Measurements from ENCODE around the gene GLRB.

GLRB gene

GRCh38 chr4:157195374-157195773 lies 119.4 kb downstream of the GLRB start:
- in situ Hi-C loops (cut with MboI; ENCODE audit: low sequenced_read_pairs, unreplicated experiment) = no loop called here
- no peak for DNase-seq (ENCODE audit: low spot score)
- no peak for TF ChIP-seq CTCF (IDR thresholded peaks at IDR 0.05; ENCODE audit: borderline replicate concordance, control extremely low read depth, extremely low read depth, insufficient read depth, missing control alignments)

GRCh38 chr4:157196046-157196445 lies 120.1 kb downstream of the GLRB start:
- DNase-seq (ENCODE audit: low spot score) = no peak
- TF ChIP-seq CTCF (IDR thresholded peaks at IDR 0.05; ENCODE audit: borderline replicate concordance, control extremely low read depth, extremely low read depth, insufficient read depth, missing control alignments) = no peak
- in situ Hi-C loops (cut with MboI; ENCODE audit: low sequenced_read_pairs, unreplicated experiment) = no loop called here

GRCh38 chr4:157204634-157205244 lies 128.8 kb downstream of the GLRB start:
- peak; percentile 57 for DNase-seq (ENCODE audit: low spot score)
- TF ChIP-seq CTCF (IDR thresholded peaks at IDR 0.05; ENCODE audit: borderline replicate concordance, control extremely low read depth, extremely low read depth, insufficient read depth, missing control alignments) = peak; percentile 56
- in situ Hi-C loops (cut with MboI; ENCODE audit: low sequenced_read_pairs, unreplicated experiment) = no loop called here

- DNase-seq (ENCODE audit: low spot score) = peak; percentile 16
- in situ Hi-C loops (cut with MboI; ENCODE audit: low sequenced_read_pairs, unreplicated experiment) = no loop called here
Measured at GRCh38 chr4:157217708-157218107, 141.8 kb downstream of the GLRB start.

GRCh38 chr4:157219711-157220370 lies 143.9 kb downstream of the GLRB start:
- in situ Hi-C loops (cut with MboI; ENCODE audit: low sequenced_read_pairs, unreplicated experiment) = loop anchor here (10.0 kb wide), 1 partner anchor 755 kb away; no protein-coding TSS in a partner anchor
- TF ChIP-seq CTCF (IDR thresholded peaks at IDR 0.05; ENCODE audit: borderline replicate concordance, control extremely low read depth, extremely low read depth, insufficient read depth, missing control alignments) = no peak
- no peak for DNase-seq (ENCODE audit: low spot score)

More at GRCh38 chr4:157217708-157218107, 141.8 kb downstream of the GLRB start:
- peak; percentile 23 for TF ChIP-seq CTCF (IDR thresholded peaks at IDR 0.05; ENCODE audit: borderline replicate concordance, control extremely low read depth, extremely low read depth, insufficient read depth, missing control alignments)

- in situ Hi-C loops (cut with MboI; ENCODE audit: low sequenced_read_pairs, unreplicated experiment) = loop anchor here (10.0 kb wide), 1 partner anchor 754 kb away; no protein-coding TSS in a partner anchor
- peak; percentile 42 for DNase-seq (ENCODE audit: low spot score)
- no peak for TF ChIP-seq CTCF (IDR thresholded peaks at IDR 0.05; ENCODE audit: borderline replicate concordance, control extremely low read depth, extremely low read depth, insufficient read depth, missing control alignments)
Measured at GRCh38 chr4:157220371-157220881, 144.5 kb downstream of the GLRB start, which contains the start of gene GRIA2. GRIA2 (plus strand) TSS chr4:157220728; CDS start chr4:157221043, 315 bp downstream.

Measured in GM13976 (cell line).